ENCODE measurements around the gene PTTG2.
"Not testable (repeated sequence)": the region's sequence is repeated elsewhere in the genome, so short reads cannot be mapped to it uniquely, and the experiment has no call there.

The PTTG2 gene

DNA sequence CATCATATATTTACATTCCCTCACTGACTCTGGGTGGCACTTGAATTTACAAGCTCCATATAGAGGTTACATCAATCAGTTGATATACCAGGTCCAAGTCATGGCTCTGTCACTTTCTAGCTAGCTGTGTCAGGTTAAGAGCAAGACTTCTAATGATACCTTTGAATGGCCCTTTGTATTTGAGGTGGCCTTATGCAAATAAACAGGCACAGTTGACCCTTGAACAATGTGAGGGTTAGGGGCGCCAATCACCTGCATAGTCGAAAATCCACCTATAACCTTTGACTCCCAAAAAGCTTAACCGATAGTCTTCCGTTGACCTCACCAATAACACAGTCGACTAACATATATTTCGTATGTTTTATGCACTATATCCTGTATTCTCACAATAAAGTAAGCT lies 1.3 kb upstream of the PTTG2 start:
- FAIRE-seq = no peak

DNA sequence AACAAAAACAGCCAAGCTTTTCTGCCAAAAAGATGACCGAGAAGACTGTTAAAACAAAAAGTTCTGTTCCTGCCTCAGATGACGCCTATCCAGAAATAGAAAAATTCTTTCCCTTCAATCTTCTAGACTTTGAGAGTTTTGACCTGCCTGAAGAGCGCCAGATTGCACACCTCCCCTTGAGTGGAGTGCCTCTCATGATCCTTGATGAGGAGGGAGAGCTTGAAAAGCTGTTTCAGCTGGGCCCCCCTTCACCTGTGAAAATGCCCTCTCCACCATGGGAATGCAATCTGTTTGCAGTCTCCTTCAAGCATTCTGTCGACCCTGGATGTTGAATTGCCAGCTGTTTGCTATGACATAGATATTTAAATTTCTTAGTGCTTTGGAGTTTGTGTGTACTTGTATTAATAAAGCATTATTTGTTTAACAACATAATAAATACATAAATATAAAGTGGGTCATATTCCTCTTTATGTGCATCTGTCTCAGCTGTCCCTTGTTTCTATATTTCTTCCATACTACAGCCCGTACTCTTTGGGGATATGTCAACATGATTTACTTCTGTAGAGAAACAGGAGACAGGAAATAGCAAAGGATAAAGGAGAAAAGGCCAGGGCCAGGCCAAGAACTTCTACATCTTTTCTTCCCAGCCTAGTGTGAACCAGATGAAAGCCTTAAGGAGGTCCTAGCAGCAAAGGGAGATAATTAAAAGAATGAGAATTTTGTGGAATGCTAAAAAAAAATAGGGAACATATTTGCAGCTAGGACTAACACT lies 667 bp downstream of the PTTG2 start:
- FAIRE-seq = no peak

DNA sequence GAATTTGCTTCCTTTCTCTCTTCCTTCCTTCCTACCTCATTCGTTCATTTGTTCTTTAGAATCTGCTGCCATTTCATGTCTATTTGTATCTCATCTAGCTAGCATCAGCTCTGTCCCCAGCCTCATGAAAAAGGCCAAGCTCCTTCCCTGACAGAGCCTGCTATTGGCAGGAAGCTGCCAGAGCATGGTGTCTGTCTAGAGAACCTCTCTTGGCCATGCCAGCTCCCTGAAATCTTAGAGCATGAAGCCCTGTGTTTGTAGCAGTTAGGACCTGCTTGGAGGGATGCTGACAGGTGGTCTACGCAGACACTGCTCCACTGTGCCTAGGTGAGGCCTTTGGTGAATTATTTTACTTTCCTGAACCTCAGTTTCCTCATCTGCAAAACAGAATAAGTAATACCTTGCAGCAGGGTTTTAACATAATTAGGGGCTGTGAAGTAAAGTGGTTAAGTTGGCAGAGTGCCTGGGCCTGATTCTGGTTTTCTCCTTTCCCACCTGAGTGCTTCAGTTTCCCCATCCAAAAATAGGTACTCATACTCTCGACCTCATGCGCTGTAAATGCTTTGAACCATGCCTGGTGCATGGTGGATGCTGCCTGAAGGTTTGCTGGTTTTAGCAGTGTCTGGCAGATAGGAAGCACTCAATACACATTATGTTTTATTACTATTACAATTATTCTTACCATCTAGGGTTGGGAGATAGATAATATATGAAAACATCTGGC lies 4.7 kb downstream of the PTTG2 start:
- FAIRE-seq = no peak

DNA sequence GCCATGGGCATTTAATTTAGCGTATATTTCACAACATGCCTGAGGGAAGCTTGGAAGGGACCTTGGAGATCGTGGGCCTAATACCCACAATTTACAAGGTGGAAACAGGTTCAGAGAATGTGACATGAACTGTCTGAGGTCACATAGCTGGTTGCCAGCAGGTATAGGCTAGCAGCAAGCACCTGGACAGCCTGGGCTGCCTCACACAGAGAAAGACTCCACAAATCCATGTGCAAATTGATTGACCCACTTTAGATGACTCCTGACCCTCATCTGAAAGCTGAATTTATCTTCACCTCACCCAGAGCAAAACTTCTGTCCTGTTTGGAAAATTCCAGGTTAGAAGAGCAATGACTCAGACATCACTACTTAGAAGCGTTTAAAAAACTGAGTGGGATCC lies 5.8 kb downstream of the PTTG2 start:
- FAIRE-seq = no peak

DNA sequence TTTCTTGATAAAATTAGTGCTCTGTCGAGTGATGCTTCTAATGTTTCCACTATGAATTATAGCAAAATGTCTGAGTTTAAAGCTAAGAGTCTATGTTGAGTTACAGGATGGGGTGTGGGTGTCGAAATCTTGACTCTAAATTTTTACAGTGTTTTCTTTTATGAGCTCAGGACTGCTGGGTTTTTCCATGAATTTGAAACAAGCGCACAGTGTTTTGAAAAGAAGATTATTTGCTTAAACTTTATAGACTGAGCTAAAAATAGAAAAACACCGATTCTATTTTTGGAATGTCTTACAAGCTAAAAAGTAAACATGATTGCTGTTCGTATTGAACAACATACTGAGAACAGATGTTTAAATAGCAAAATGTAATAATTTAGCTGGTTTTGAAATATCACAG lies 7.5 kb downstream of the PTTG2 start:
- peak; percentile 41 for FAIRE-seq

DNA sequence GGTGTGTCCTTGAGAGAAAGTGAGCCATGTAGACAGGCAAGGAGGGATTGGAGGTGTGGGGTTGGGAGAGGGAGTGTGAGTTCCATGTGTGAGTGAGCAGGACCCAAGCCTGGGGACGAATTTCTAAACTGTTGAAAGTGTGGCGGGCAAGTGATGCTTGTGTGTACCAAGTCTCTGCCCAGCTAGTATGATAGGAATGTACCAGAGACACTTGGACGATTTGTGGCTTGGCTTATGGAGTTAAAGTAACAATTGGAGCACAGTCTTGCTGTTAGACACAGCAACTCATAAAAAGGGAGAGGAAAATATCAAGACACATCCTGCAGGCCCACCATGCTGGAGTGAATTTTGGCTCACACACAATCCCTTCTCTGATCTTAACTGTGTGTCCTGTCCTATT lies 8.5 kb downstream of the PTTG2 start:
- no peak for FAIRE-seq

DNA sequence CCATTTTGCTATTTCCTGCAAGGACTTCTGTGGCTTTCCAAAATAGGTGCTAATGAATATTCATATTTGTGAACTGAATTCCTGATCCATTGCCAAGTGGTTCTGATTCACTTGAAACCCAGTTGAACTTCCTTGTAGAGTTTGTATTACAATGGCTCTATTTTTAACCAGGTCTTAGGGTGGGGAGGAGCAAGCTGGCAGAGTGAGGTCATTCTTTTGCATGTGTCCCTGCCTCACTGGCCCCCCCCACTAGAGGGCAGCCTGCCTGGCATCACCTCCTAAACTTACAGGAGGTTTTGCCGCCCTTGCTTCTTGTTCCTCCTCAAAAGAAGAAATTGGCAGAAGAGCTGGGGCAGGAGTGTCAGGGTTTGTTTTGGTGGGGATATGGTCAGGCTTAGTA lies 10.5 kb downstream of the PTTG2 start:
- FAIRE-seq = no peak

DNA sequence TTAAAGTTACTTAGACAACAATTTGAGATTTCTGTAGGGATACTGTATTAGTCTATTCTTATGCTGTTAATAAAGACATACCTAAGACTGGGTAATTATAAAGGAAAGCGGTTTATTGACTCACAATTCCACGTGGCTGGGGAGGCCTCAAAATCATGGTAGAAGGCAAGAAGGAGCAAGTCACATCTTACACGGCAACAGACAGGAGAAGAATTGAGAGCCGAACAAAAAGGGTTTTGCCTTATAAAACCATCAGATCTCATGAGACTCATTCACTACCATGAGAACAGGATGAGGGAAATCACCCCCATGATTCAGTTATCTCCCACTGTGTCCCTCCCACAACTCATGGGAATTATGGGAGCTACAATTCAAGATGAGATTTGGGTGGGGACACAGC lies 11.0 kb downstream of the PTTG2 start:
- no peak for FAIRE-seq

DNA sequence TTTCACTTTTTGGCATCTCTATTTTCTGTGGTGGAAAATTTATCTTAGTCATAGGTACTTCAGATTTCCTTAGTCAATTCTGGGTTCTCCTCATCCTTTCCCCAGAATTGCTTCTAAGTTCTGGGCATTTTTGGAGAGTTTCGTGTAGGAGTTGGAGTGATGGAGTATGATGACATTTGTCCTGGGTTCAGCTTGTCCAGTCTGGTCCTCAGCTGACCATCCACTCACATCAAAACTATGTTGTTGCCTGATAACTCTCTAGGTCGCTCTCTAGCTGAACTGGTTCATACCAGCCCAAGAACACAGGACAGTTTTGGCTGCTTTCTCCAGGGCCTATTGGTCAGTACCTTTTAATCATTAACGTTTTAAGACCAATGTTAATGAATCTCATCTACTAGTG lies 13.2 kb downstream of the PTTG2 start:
- no peak for FAIRE-seq

DNA sequence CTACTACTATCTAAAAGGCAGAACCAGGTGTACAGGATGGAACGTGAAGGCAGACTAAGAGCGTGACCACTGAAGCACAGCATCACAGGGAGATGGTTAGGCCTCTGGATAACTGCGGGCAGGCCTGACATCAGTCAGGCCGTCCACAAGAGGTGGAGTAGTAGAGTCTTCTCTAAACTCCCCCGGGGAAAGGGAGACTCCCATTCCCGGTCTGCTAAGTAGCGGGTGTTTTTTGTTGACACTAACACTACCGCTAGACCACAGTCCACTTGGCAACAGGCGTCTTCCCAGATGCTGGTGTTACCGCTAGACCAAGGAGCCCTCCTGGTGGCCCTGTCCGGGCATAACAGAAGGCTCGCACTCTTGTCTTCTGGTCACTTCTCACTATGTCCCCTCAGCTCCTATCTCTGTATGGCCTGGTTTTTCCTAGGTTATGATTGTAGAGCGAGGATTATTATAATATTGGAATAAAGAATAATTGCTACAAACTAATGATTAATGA lies 15.2 kb downstream of the PTTG2 start:
- FAIRE-seq = not testable (repeated sequence)

DNA sequence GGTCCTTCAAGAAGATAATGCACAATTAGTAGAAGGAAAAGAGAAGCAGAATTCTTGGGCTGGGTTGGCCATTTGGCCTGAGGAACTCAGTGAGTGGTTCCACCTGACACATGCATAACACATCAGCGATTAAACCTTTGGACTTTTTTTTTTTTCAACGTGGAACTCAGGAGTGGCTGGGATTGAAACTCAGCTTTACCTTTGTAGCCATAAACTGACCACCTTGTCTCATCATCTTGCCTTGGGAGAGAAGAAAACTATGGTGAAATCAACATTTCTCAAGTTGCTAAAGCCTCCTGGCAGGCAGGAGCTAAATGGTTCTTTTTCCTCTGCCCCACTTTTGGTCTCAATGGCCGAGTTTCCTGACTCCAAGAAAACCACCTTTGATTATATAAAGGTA lies 16.3 kb downstream of the PTTG2 start:
- no peak for FAIRE-seq

DNA sequence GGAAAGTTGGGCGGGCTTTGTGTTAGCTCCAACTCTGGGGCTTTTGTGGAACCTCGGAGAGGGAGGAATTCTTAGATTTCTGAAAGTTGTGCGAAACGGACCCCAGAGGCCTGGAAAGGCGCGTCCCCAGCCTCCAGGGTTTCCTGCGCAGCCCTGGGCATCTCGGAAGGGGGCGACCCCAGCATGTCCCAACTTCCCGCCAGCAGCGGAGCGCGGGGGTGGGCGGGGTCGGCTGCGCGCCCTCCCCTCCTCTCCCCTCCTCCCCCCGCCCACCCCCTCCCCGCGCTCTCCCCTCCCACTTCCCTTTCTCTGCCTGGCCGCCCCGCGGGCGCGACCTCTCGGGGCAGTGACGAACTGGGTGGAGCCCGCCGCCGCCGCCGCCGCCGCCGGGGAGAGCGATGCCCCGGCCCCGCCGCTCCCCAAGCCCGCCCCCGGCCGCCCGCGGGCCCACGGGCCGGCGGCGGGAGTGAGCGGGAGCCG lies 16.8 kb downstream of the PTTG2 start:
- FAIRE-seq = no peak

DNA sequence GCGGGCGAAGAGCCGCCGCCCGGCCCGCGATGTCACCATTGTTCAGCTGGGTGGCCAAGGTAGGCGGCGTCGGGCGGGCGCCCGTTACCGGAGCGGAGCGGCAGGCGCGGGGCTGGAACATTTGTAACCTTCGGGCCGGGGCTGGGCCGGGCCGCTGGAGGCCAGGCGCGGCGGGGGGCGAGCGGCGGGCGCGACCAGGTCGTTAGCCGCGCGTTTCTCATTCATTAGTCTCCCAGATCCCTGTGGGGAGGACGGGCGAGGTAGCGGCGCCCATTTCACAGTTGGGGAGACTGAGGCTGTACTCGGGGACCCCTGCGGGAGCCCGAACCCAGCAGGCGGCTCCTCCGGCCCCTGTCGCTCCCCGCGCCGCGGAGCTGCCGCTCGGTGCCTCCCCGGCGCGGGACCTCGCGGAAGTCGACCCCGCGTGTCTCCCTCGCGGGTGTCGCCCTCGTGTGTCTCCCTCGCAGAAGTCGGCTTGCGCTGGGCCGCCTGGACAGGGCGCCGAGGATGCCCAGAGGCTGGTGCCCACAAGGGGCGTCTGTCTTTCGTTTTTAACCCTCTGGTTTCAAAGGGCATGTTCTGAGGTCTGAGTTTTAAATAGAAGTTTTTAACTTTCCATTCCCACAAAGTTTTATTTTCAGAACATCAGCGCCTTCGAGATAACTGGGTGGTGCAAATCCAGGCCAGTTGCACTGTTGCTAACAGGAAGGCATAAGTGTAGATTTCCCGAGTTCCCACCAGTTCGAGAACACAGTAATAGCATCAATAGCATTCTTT lies 17.5 kb downstream of the PTTG2 start:
- no peak for FAIRE-seq

DNA sequence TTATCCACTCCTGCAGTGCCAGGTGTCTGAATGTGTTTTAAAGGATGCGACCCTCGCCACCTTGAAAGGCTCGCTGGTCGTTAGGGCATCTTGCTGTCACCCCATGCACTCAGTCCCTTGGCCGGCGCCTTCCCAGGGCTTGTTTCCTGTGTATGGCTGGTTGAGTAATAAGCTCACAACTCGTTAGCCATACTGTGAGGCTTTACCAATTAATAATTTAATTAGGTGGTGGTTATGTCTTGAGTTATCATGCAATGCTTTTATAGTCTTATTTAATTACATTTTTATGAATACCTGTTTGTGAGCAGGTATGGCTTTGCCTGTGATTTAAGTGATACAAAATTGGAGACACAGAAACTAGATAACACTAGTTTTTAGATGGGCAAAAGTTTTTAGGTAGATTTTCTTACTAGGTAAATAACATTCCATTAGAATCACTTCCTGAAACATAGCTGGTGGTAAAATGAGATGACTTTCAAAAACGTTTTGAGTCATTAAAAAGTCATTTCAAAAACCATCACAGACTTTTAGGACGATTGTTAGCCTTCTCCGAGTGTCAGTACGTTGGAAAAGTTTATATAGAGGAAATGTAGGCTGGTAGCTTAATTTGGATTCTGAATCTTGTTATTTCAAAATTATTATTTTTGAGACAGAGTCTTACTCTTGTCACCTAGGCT lies 18.2 kb downstream of the PTTG2 start:
- FAIRE-seq = no peak

DNA sequence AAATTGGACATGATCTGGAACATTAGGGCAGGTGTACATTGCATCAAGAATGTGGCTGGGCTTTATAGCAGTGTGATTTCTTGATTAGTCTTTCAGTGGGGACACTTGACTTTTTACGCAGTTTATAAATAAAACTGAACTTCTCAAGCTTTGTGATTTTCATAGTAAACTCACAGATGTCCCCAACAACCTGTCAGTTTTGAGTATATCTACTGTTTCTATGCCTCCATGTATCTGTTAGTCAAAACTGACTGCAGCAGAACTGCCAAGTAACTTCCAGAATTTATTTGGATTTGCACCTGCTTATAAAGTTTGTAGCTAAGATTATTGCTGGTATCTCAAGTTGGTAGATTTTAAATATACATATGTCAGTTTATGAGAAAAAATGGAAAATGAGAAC lies 20.0 kb downstream of the PTTG2 start:
- no peak for FAIRE-seq

DNA sequence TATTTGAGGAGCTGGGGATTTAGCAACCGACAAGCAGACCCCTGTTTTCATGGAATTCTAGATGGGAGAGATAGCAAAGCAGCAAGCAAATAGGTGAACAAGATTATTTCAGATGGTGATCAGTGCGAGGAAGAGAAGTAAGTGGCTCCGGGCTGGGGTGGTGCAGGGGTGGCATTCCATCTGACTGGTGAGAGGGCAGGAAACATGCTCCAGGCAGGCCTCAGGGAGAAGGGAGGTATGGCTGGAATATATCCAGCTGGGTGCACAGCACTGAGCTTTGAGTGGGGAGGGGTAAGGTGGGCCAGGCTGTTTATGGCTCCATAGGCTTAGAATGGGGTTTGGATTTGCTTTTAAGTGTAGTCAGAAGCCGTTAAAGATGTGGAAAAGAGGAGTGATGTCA lies 21.2 kb downstream of the PTTG2 start:
- no peak for FAIRE-seq

DNA sequence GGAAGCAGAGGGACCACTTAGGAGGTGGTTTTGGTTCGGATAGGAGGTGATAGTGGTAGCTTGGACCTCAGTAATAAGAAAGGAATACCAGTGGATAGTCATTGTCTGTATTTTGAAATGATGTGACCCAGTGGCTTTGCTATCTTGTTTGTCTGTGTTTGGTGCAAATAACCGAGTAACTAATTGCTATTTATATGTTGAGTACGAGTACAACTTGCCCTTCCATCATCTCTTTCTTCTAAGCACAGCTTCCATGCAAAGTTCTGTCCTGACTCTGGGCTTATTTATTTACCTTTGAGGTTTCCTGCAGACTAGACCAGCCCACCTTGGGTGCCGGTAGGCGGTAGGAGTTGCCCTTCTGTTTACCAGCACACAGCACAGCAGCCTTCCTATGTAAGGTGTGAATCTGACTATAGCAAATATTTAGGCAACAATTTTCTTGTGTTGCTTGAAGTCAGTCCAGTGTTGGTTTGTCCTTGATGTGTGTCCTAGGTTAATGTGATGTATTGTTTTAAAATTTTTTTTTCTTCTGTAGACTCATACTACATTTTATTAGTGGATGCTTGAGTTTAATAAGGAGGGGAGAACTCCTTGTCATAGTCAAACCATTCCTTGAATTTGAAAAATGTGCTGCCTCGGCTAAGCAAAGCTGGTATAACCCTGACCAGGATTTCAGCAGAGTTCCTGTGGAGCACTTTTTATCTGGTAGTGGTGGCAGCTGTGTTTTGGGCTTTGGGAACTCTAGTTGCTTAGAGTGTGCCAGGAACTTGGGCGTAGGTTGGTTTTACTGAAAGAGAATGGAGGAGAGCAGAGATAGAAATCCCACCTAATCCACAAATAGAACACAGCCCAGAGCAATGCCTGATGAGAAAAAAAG lies 21.9 kb downstream of the PTTG2 start:
- no peak for FAIRE-seq

DNA sequence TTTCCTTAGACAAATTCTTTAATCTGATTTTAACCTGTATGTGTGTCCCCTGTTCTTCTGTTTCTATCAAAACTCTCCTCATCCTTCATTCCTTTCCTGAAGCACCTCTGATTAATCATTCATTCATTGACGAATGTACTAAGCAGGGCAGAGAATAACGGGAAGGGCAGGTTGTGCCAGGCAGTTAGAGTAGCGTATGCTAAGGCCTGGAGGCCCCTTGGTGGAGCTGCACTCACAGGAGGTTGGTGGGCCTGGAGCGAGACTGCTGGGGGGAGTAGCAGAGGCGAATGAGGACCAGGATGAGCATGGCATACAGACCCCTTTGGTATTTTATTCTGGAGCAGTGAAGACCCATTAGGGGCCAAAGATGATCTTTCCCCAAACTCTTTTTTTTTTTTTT lies 22.5 kb downstream of the PTTG2 start:
- FAIRE-seq = no peak

DNA sequence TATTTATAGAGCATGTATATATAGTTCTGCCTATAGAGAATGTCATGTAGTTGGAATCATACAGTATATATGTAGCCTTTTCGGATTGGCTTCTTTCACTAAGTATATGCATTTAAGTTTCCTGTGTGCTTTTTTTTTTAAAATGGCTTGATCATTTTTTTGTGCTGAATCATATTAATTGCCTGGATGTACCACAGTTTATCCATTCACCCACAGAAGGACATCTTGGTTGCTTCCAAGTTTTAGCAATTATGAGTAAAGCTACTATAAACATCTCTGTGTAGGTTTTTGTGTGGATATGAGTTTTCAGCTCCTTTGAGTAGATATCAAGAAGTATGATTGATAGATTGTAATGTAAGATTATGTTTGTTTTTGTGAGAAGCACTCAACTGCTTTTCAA lies 23.8 kb downstream of the PTTG2 start:
- FAIRE-seq = no peak

DNA sequence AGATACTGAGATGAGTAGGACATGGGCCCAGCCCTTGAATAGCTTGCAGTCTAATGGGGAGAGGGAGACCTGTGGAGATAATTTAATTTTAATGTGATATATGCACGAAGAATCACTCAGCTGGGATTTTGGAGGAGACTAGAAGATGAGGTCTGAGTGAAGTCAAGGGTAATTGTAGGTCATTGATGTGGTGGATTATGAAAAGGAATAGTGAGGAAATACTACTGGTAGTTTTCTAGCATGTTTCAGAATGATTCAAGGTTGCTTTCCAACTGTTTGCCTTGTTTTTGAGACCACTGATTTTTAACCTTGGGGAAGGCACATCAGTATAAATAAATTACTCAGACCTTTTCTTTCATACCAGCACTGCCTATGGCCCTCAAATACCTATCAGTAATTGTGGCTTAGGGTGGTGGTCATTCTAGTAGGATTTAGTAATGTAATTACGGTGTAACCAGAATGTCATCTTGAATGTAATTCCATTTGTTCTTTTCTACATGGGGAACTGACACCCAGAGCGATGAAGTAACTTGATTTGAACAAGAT lies 25.6 kb downstream of the PTTG2 start:
- no peak for FAIRE-seq

DNA sequence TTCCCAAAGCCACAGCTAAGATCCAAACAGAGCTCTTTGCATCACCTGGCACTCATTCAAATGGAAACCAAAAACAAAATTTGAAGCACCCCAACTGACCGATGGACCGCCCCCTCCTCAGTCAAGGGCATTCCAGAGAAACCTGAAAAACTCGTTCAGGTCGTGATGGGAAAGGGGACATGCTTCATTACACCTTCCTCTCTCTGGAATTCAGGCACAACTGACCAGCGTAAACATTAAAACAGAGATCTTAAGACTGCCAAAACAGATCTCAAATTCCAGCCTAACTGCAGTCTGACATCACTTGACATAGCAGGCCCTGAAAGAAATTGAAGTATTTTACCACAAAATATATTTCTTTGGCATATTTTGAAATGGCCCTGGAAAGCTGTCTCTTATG lies 28.5 kb downstream of the PTTG2 start:
- FAIRE-seq = no peak

All from colon (tissue), 2 donors.